SJSA1 (cell line): ENCODE data around the gene CYS1. TPM values are rescaled to one million over a fixed set of nuclear protein-coding genes. Genes with fewer than 3 reads are reported as not detected.
A peak's percentile ranks its signal among the peaks of the same experiment; 100 is the strongest.
"Not testable (repeated sequence)": the region's sequence is repeated elsewhere in the genome, so short reads cannot be mapped to it uniquely, and the experiment has no call there.

ENCODE experiments used
- DNase-seq, 2 experiments: peaks; one replicate each; pipeline ENCODE4 v3.0.0-alpha.2; 2015 to 2020; ENCODE audit warnings: low spot score in 2 of 2, low read depth in 1 of 2
- H3K27ac ChIP-seq: fragments of 250-450 bp; sonication (Bioruptor Pico); 2 replicates; pipeline ENCODE4 v1.5.1; 2020; ENCODE audit warnings: mild to moderate bottlenecking, moderate library complexity
- H3K27me3 ChIP-seq: fragments of 250-450 bp; sonication (Bioruptor Pico); replicated peaks from 2 replicates; pipeline ENCODE4 v1.5.1; 2020; ENCODE audit warnings: mild to moderate bottlenecking, moderate library complexity
- H3K36me3 ChIP-seq: fragments of 250-450 bp; sonication (Bioruptor Pico); 2 replicates; pipeline ENCODE4 v1.5.1; 2020; ENCODE audit warnings: mild to moderate bottlenecking
- H3K4me1 ChIP-seq: fragments of 250-450 bp; sonication (Bioruptor Pico); replicated peaks from 2 replicates; pipeline ENCODE4 v1.6.1; 2021; ENCODE audit warnings: mild to moderate bottlenecking
- H3K4me3 ChIP-seq: fragments of 250-450 bp; sonication (Bioruptor Pico); 2 replicates; pipeline ENCODE4 v1.5.1; 2020; ENCODE audit warnings: mild to moderate bottlenecking
- H3K9me3 ChIP-seq: fragments of 250-450 bp; sonication (Bioruptor Pico); replicated peaks from 2 replicates; pipeline ENCODE4 v1.5.1; 2020; ENCODE audit warnings: mild to moderate bottlenecking
- total RNA-seq: library from RNA; depleted of rRNA; stranded (reverse); fragments of >200 nt; shearing (Covaris generic); gene quantifications from 2 replicates; pipeline ENCODE4 v1.2.3, GENCODE V29; 2014

The CYS1 gene
- total RNA-seq, 1 experiment from 2014 or later, result 21.3 TPM

- peak in 1 of 2 experiments; percentile 41 for DNase-seq
- Histone ChIP-seq H3K27ac (no peak overlapping the region), H3K4me3 (no peak overlapping the region), H3K4me1 (no peaks in the 10 kb centered on the region), H3K27me3 (no peaks in the 10 kb centered on the region), H3K36me3 (no peaks in the 10 kb centered on the region), H3K9me3 (no peaks in the 10 kb centered on the region)
Measured at GRCh38 chr2:10022041-10022421, 58.2 kb downstream of the CYS1 start.

GRCh38 chr2:10019602-10020400, 60.4 kb downstream of the CYS1 start:
- Histone ChIP-seq H3K27me3 (no peaks in the 10 kb centered on the region), H3K4me3 (no peak overlapping the region), H3K27ac (no peak overlapping the region), H3K36me3 (no peaks in the 10 kb centered on the region), H3K9me3 (no peaks in the 10 kb centered on the region), H3K4me1 (no peaks in the 10 kb centered on the region)
- DNase-seq, result no peak

- Histone ChIP-seq H3K27ac (no peak overlapping the region), H3K4me3 (no peak overlapping the region), H3K27me3 (no peaks in the 10 kb centered on the region), H3K36me3 (no peaks in the 10 kb centered on the region), H3K4me1 (no peaks in the 10 kb centered on the region), H3K9me3 (no peaks in the 10 kb centered on the region)
- no peak for DNase-seq
Measured at GRCh38 chr2:10019174-10019573, 61.0 kb downstream of the CYS1 start.

GRCh38 chr2:10017313-10017941, 62.8 kb downstream of the CYS1 start:
- Histone ChIP-seq H3K4me3 (no peak overlapping the region), H3K4me1 (no peaks in the 10 kb centered on the region), H3K27ac (no peak overlapping the region), H3K27me3 (no peaks in the 10 kb centered on the region), H3K36me3 (no peaks in the 10 kb centered on the region), H3K9me3 (no peaks in the 10 kb centered on the region)
- no peak for DNase-seq

GRCh38 chr2:10016802-10017258, 63.4 kb downstream of the CYS1 start:
- H3K27ac ChIP-seq, result no peak overlapping the region
- no peaks in the 10 kb centered on the region for H3K36me3 ChIP-seq
- no peaks in the 10 kb centered on the region for H3K4me1 ChIP-seq
- H3K27me3 ChIP-seq, result no peaks in the 10 kb centered on the region
- H3K4me3 ChIP-seq, result no peak overlapping the region
- no peaks in the 10 kb centered on the region for H3K9me3 ChIP-seq
- DNase-seq, result no peak

GRCh38 chr2:10016001-10016801, 64.0 kb downstream of the CYS1 start:
- no peaks in the 10 kb centered on the region for H3K27me3 ChIP-seq
- H3K9me3 ChIP-seq, result no peaks in the 10 kb centered on the region
- no peak for DNase-seq
- H3K36me3 ChIP-seq, result no peaks in the 10 kb centered on the region
- H3K4me3 ChIP-seq, result no peak overlapping the region
- H3K4me1 ChIP-seq, result no peaks in the 10 kb centered on the region
- H3K27ac ChIP-seq, result no peak overlapping the region

- H3K27ac ChIP-seq, H3K4me3 ChIP-seq, DNase-seq, H3K27me3 ChIP-seq, H3K9me3 ChIP-seq, H3K36me3 ChIP-seq, H3K4me1 ChIP-seq: not testable (repeated sequence)
Measured at GRCh38 chr2:10015376-10015989, 64.7 kb downstream of the CYS1 start.

GRCh38 chr2:10014418-10015190, 65.6 kb downstream of the CYS1 start:
- Histone ChIP-seq H3K4me3 (no peak overlapping the region), H3K27me3 (no peaks in the 10 kb centered on the region), H3K36me3 (no peaks in the 10 kb centered on the region), H3K4me1 (peaks cover 8% of the 10 kb centered on the region), H3K27ac (no peak overlapping the region), H3K9me3 (no peaks in the 10 kb centered on the region)
- DNase-seq, result no peak

- H3K27me3 ChIP-seq, H3K9me3 ChIP-seq, H3K36me3 ChIP-seq, H3K4me3 ChIP-seq, DNase-seq, H3K27ac ChIP-seq: not testable (repeated sequence)
- H3K4me1 ChIP-seq, result peaks cover 16% of the 10 kb centered on the region
Measured at GRCh38 chr2:10013651-10014417, 66.4 kb downstream of the CYS1 start.

- Histone ChIP-seq H3K4me3 (no peak overlapping the region), H3K36me3 (no peaks in the 10 kb centered on the region), H3K4me1 (peaks cover 24% of the 10 kb centered on the region), H3K27me3 (no peaks in the 10 kb centered on the region), H3K9me3 (no peaks in the 10 kb centered on the region), H3K27ac (no peak overlapping the region)
- DNase-seq, result no peak
Measured at GRCh38 chr2:10012963-10013461, 67.2 kb downstream of the CYS1 start.

GRCh38 chr2:10012366-10012962, 67.7 kb downstream of the CYS1 start:
- not testable (repeated sequence) for H3K9me3 ChIP-seq, H3K27ac ChIP-seq, H3K27me3 ChIP-seq, H3K4me3 ChIP-seq, H3K36me3 ChIP-seq, DNase-seq
- H3K4me1 ChIP-seq, result peaks cover 29% of the 10 kb centered on the region

- not testable (repeated sequence) for H3K27ac ChIP-seq, H3K9me3 ChIP-seq, H3K36me3 ChIP-seq, H3K27me3 ChIP-seq, H3K4me3 ChIP-seq, DNase-seq
- H3K4me1 ChIP-seq, result peaks cover 35% of the 10 kb centered on the region
Measured at GRCh38 chr2:10011606-10012325, 68.4 kb downstream of the CYS1 start.
